NCI-H460 (cell line): Measurements from ENCODE around the gene PACS2. TPM values are rescaled to one million over a fixed set of nuclear protein-coding genes. Genes with fewer than 3 reads are reported as not detected.
"Not testable (repeated sequence)": the region's sequence is repeated elsewhere in the genome, so short reads cannot be mapped to it uniquely, and the experiment has no call there.

ENCODE experiments used
- DNase-seq: peaks from one replicate; pipeline ENCODE4 v3.0.0-alpha.2; 2016; ENCODE audit warnings: low read depth; ENCODE audit errors: extremely low read depth
- total RNA-seq: library from RNA; depleted of rRNA; stranded (reverse); fragments of >200 nt; shearing (Covaris generic); gene quantifications from 2 replicates; pipeline ENCODE4 v1.2.3, GENCODE V29; 2014

PACS2 gene
- total RNA-seq, 1 experiment from 2014 or later = 30.7 TPM

DNA sequence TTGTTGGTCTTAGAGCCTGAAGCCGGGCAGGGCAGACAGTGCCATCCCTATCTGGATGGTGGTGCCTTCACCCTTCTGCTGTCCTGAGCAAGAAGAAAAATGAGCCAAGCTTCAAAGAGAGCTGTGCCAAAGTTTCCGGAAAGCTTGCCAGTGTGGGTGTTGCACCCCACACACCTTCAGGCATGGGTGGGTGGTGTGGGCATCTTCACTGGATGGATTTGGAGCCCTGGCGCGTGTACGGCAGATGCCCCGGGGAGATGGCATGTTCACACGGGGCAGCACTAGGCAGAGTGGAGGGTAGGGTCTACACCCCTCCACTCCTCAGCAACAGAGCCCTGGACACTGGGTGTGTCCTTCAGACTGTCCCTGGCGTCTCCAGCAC lies 33.0 kb downstream of the PACS2 start:
- no peak for DNase-seq

DNA sequence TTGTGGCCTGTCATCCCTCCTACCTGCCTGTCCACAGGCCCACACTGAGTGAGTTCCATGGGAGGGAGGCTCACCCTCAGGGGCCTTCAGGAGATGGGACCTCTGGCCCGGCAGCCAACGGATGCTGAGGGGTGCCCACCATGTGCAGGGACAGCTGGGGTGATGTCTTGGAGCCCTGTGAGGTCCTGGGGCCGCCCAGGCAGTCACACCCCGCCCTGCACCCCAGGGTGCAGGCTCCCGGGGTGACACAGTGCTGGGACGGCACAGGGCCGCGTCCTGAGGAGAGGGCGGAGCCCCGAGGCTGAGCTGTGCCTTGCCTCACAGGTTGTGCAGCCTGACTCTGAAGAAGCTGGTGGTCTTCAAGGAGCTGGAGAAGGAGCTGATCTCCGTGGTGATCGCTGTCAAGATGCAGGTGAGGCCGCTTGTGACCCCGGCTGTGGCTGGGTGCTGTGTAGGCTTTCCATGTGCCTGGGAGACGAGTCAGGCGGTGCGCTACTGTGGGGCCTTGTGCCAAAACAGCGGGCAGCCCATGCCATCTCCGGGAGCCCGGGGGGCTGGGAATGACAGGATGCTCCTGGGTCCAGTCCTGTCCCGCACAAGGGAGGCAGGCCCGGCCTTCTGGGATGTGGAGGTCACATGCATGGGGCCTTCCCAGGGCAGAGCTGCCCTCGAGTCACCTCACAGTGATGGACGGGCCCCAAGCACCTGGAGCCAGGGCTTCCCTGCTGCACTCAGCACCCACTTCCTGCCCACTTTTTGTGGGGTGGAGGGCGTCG lies 33.8 kb downstream of the PACS2 start:
- DNase-seq = no peak

DNA sequence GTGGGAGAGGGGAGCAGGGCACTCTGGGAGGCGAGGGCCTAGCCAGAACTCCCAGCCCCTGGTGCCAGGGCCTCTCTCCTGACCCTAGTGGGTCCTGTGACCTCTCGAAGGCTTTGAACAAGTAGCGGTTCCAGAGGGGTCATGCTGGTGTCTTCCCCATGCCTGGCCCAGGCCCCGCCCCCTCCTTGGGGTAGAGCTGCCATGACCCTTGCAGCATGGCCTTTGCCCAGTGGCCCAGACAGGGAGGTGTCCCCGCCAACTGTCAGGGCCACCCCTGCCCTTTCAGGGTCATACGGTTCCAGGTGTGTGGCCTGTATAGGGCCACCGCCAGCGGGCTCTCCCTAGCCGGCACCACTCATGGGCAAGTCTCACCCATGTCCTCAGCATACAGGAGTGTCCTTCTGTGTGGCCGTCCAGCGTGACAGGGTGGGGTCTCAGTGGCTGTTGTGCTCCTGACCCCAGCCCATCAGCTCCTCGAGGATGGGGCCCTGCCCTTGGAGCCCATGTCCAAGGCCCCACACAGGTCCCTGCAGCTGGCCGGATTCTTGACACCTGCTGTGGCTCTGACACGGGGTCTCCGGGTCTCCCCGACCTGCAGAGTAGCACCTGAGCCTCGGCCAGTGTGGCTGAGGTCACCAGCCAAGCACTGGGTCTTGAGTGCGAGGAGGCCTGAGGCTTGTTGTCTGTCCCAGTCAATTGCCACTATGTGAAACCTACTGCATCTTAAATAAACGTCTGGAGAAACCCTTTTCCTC lies 34.6 kb downstream of the PACS2 start:
- no peak for DNase-seq

DNA sequence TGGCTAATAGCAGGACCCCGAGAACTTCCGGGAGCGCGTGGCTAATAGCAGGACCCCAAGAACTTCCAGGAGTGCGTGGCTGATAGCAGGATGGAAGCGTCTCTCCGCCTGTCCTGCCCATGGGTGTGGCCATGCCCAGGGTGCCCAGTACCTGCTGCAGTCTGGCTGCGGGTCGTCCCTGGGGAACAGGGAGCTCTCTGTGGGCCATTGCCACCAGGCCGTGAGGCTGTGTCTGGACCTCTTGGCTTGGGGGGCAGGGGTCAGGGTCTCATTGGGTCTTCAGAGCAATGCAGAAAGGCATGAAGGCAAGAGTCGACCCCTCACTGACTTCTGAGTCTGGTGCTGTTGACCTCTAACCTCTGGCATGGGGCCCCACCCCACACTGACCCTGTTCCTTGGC lies 35.4 kb downstream of the PACS2 start:
- no peak for DNase-seq

DNA sequence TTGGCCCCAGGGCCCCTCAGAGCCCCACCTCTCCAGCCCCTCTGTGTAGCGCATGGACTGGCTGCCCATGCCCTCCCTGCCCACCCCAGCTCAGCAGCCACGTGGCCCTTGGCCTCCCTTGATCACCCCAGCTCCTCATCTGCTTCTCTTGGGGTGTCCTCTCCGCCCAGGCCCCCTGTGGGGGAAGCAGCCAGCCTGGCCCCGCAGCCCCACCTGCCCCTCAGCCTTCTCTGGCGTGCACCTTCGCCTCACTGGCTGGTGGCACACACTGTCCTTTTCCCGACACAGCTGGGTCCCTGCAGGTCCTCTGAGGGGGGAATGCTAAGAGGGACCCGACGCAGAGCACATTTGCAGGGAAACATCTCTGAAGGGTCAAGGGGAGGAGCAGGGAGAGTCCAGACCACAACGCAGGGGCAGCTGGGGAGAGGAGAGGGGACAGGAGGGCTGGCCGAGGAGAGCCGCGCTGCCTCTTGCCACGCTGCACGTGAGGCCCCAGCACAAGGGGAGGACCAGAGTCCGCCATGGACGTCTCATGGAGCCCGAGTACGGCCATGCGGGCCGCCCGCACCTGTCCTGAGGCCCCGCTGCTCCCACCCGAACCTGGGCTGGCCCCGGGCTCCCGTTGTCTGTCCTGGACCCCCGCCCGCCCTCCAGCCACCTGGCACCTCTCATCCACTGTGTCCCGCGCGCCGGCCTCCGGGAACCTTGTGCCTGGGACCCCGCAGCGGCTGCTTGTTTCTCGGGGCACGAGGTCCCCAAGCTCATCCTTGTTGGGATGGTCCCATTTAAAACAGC lies 36.1 kb downstream of the PACS2 start:
- DNase-seq = no peak

DNA sequence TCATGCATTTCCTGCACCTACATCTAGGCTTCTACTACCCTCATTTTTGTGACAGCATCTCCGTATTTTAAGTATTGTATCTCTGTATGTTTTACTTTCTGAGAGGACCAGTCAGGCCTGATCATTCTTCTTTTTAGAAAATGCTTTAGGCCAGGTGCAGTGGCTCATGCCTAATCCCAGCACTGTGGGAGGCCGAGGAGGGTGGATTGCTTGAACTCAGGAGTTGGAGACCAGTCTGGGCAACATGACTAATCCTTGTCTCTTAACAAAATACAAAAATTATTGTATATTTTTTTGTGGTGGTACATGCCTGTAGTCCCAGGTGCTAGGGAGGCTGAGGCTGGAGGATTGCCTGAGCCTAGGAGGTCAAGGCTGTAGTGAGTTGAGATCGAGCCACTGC lies 36.9 kb downstream of the PACS2 start:
- DNase-seq = no peak

DNA sequence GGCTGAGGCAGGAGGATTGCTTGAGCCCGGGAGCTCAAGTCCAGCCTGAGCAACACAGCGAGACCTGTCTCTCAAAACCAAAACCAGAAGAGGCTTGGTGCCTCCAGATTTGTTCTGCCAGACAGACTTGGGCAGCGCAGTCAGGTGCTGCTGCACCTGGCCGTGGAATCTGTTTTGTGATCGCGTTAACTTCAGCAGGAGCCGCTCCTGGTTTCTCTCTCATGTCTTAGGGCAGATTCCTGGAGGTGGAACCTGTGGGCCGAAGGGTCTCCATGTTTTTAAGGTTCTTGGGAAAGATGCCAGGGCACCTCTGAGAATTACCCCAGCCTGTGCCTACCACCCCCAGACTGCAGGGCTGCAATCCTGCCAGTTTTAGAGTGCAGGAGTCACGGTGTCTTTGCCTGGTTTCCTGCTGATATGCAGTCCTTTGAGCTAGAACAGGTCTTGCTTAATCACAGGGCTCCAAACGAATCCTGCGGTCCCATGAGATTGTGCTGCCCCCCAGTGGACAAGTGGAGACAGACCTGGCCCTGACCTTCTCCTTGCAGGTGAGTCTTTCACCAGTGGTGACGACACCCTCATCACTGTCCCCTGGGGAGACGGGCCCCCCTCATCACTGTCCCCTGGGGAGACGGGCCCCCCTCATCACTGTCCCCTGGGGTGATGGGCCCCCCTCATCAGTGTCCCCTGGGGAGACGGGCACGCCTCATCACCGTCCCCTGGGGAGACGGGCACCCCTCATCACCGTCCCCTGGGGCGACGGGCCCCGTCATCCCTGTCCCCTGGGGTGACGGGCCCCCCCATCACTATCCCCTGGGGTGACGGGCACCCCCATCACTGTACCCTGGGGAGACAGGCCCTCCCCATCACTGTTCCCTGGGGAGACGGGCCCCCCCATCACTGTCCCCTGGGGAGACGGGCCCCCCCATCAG lies 37.6 kb downstream of the PACS2 start:
- DNase-seq = peak; percentile 88

DNA sequence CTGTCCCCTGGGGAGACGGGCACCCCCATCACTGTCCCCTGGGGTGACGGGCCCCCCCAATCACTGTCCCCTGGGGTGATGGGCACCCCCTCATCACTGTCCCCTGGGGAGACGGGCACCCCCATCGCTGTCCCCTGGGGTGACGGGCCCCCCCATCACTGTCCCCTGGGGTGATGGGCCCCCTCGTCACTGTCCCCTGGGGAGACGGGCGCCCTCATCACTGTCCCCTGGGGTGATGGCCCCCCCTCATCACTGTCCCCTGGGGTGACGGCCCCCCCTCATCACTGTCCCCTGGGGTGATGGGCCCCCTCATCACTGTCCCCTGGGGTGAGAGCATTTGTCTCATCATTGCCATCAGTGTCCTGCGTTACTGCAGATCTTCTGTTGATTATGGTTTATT lies 38.6 kb downstream of the PACS2 start:
- no peak for DNase-seq

DNA sequence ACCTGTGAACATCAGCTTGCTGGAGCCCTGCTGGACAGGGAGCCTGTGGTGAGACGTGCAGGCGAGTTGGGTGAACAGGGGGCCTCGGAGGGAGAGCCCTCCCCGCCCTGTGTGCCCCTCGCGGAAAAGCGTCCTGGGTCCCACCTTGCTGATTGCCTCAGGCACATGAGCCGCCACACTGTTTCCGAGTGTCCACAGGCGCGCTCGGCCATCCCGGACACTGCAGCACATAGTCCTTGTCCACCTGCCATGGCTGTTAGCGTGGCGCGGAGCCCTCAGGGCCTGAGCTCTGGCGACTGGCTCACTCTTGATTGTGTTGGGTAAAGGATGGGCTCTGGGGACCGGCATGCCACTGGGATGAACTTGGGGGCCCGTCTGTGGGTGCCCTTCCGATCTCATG lies 40.0 kb downstream of the PACS2 start:
- no peak for DNase-seq

DNA sequence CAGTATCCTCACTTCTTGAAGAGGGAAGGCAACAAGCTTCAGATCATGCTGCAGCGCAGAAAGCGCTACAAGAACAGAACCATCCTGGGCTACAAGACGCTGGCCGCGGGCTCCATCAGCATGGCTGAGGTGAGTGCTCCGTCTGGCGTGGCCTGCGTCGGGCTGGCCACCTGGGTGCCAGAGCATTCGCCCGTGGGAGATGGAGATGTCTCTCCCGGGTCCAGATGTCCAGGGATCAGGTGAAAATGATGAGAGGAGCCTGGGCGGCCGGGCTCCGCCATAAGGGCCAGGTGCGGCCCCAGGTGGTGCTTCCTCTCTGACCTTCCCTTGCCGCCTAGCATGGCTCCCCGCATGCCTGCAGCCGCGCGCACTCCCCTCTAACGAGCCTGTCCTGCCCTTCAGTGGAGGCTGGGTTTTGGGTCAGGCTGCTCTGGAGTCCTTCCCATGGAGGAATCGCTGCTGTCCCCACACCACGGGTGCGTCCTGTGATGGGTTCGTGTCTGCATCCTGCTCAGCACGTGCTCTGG lies 40.6 kb downstream of the PACS2 start:
- no peak for DNase-seq

DNA sequence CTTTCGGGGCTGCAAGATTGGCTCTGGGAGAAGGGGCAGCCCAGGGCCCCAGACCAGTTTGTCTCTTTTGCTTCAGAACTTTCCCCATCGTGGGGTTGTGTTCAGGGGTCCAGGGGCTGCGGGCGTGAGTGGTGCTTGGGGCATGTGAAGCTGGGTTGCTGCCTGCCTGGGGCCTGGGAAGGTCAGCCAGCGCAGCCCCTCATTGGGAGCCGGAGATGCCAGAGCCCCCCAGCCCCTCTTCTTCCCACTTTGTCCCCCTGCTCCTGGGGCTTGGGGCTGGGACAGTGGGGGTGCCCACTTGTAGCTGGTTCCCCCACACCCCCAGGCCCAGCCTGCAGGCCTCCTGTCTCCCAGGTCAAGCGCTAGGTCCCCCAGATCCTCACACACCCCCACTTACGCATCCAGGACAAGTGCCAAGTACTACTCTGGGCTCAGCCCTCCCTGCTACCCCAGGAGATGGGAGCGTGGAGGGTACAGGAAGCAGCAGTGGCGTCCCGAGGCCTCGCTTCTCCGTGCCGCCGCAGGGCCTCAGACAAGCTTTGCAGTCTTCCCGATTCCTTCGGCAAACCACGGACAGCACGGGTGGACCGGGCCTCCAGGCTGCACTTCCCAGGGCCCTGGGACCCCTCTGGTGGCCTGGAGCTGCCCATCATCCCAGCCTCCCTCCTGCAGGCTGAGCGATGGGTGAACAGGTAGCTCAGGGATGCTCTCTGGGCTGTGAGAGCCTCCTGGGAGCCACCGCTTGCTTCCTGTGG lies 41.5 kb downstream of the PACS2 start:
- DNase-seq = no peak

DNA sequence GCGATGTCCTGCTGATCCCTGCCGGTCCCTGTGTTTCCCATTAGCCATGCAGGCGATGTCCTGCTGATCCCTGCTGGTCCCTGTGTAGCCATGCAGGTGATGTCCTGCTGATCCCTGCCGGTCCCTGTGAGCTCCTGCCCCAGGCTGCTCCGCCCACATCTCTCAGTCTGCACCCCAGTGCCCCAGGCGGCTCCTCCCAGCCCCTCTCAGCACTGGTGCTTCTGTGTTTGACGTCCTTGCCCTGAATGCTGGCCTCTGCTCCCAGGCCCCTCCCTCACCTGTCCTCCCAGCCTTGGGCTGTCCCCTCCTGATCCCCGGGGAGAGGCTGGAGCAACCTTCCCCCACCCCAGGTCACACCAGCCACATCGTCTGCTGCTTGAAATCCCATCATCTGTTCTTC lies 42.4 kb downstream of the PACS2 start:
- DNase-seq = no peak

DNA sequence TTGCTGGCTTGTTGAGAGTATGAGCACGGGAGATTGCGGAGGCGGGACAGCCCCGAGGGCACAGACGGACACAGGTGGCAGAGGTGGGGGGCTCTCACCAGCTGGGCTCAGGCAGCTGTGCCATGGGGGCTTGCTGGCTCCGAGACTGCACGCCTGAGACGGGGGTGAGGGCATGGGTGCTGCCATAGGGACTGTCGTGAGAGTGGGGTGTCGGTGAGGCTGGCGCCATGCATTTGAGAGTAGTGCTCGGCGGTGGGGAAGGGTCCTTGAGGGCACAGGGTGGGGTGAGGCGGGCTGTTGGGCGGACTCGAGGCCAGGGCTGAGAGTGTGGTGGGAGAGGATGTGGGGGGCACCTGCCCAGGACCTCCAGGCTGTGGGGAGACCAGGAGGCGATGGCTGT lies 43.1 kb downstream of the PACS2 start:
- DNase-seq = no peak

DNA sequence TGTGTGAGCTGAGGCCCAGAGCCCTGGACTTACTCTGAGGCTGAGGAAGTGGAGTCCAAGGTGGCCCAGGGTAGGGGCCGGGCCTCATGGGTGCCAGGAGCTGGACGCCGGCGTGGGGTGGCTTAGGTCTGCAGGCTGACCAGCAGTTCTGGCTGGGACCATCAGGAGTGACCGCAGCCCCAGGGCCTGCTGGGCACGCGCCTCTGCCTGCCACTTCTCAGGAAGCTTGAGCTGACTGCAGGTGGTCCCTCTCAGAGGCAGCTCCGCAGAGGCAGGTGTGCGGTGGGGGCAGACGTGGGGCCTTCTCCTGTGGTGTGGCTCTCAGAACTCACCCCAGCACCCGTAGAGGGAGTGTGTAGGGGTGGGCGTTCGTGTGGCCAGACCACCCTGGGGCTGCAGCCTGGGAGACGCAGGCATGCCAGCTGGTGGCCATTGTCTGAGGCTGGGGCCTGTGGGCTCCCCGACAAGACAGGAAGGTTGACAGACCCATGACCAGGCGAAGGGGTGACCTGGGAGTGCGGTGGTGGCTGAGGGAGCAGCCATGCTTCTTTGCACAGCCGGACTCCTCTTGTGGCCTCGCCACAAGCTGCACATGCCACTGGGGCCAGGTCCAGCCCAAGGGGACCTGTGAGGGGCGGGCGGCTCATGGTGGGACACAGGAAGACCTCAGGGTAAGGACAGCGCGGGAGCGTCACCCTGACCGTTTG lies 43.7 kb downstream of the PACS2 start:
- no peak for DNase-seq

DNA sequence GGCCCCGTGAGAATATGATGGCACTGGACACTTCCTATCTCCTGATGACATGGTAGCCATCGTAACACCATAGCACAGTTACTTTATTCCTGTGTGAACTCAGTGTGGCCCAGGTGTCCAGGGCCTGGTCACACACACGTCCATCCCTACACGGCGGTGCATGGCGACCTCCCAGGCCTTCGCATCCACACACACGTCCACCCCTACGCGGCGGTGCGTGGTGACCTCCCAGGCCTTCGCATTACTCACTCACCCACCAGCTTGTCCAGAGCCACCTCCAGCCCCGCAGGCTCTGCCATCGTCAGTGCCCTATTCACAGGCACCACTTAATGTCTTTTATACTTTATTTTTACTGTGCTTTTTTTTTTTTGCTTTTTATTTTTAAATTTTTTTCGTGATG lies 44.4 kb downstream of the PACS2 start:
- DNase-seq = no peak

DNA sequence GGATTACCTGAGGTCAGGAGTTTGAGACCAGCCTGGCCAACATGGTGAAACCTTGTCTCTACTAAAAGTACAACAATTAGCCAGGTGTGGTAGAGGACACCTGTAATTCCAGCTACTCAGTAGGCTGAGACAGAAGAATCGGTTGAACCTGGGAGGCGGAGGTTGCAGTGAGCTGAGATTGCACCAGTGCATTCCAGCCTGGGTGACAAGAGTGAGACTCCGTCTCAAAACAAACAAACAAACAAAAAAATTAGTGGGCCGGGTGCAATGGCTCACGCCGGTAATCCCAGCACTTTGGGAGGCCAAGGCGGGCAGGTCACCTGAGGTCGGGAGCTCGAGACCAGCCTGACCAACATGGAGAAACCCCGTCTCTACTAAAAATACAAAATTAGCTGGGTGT lies 46.9 kb downstream of the PACS2 start:
- not testable (repeated sequence) for DNase-seq

DNA sequence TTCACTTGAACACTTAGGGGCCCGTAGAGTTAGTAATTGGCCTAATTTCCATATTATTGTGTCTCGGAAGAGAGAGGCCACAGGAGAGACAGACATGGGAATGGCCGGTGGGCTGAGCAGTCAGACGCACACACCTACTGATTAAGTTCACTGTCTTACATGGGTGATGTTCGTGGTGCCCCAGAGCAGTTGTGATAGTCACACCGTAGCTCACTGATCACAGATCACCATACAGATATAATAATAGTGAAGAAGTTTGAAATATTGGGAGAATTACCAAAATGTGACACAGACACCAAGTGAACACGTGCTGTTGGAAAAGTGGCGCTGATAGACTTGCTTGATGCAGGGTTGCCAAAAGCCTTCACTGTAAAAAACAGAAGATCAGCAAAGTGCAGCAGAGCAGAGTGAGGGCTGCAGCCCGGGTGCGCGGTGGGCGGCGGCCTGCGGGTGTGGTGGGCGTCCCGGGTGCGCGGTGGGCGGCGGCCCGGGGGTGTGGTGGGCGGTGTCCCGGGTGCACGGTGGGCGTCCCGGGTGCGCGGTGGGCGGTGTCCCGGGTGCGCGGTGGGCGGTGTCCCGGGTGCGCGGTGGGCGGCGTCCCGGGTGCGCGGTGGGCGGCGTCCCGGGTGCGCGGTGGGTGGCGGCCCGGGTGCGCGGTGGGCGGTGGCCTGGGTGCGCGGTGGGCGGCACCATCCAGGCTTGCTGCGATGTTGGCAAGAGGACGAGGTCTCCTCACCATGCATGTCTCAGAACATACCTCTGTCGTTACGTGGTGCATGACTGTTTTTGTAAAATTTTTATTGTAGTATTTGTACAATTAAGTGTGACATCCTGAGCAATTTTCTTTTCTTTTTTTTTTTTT lies 49.5 kb downstream of the PACS2 start:
- DNase-seq = no peak

DNA sequence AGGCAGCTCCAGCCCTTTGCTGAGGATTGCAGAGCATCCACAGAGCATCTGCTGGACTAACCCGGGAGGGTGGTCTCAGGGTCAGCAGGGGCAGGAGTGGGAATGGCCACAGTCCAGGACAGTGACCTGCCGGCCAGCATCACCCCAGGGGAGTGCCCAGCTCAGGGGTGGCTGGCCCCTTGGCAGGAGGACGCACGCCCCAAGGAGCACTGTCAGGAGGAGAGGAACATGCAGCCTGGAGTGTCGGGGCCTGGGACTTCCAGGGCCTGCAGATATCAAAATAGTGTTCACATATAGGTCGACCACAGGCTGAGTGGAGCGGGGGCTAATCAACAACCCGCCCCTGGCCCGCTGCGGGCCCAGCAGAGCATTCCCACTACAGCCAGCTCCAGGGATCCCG lies 50.6 kb downstream of the PACS2 start:
- DNase-seq = no peak
